HG03066 (cell line): ENCODE results near the gene CRYGN.

ENCODE experiments used
- ATAC-seq: cut with Tn5 transposase; IDR thresholded peaks from one replicate; pipeline ENCODE4 v1.9.1; 2021; ENCODE audit warnings: low read depth; ENCODE audit not compliant: unreplicated experiment

CRYGN gene

GRCh38 chr7:151381348-151382078, 58.4 kb downstream of the CRYGN start:
- ATAC-seq: no peak

DNA sequence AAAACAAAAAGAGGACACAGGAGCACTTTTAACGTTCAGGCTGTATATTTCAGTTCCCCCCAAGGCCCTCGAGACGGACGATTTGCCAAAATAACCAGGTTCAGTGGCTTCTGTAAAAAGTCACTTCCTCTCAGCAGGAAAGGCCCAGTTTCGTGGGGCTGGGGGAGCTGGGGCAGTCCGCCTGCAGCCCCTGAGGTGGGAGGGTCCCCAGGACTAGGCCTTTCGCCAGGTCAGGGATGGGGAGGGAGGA, 58.9 kb downstream of the CRYGN start:
- no peak for ATAC-seq

- ATAC-seq: no peak
These were observed 59.5 kb downstream of the CRYGN start for GRCh38 chr7:151380199-151381097.

GRCh38 chr7:151379534-151380198, 60.3 kb downstream of the CRYGN start:
- ATAC-seq: no peak

- no peak for ATAC-seq
These were observed 60.8 kb downstream of the CRYGN start for GRCh38 chr7:151379193-151379520.
